OCI-LY7 (cell line): ENCODE measurements around the gene CEP162.

Experiments used
- EZH2phosphoT487 ChIP-seq: fragments of 200-600 bp; sonication (generic); IDR thresholded peaks from 2 replicates; pipeline ENCODE4 v1.6.1; 2018; ENCODE audit warnings: low read depth, borderline replicate concordance, mild to moderate bottlenecking, mixed run types, antibody characterized with exemption, low read length, moderate library complexity, mixed read lengths
- TF ChIP-seq, protein P1 (sequence below): fragments of 200-600 bp; sonication (generic); conservative IDR thresholded peaks from 2 replicates; pipeline ENCODE4 v1.5.1; 2014; ENCODE audit warnings: mild to moderate bottlenecking, antibody characterized with exemption, low read length, moderate library complexity, mixed read lengths

DNA sequence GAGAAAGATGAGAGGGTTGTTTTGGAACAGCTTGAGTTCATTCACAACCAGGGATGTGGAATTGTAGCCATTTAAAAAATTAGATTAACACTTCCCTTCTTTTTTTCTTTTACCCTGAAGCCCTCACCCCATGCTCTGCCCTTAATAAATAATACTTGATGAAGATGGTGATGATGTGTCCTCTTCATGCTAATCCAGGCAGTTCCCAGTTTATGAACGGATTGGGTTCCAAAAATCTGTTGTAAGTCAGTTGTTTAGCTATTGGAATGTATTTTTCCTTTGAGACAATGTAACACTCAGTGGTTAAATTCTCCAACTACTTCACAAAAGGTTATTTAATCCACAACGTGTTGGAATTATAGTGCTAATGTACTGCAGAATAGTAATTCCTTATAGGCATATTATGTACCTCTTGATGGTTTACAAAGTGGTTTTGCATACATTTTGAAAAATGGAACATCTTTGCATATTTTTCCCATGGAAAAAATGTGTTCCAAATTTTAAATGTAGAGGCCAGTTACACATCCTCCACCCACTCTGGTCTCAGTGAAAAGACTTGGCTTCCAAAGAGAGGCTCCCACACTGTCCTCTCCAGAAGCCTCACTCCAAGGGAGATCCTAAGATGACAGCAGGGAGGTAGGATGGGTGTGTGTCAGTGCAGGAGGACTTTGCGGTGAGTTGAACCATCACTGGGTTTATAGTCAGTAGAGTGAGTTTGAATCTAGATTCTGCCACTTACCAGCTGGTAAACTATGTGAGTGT is 45.8 kb upstream of the CEP162 start:
- TF ChIP-seq, protein P1, sequence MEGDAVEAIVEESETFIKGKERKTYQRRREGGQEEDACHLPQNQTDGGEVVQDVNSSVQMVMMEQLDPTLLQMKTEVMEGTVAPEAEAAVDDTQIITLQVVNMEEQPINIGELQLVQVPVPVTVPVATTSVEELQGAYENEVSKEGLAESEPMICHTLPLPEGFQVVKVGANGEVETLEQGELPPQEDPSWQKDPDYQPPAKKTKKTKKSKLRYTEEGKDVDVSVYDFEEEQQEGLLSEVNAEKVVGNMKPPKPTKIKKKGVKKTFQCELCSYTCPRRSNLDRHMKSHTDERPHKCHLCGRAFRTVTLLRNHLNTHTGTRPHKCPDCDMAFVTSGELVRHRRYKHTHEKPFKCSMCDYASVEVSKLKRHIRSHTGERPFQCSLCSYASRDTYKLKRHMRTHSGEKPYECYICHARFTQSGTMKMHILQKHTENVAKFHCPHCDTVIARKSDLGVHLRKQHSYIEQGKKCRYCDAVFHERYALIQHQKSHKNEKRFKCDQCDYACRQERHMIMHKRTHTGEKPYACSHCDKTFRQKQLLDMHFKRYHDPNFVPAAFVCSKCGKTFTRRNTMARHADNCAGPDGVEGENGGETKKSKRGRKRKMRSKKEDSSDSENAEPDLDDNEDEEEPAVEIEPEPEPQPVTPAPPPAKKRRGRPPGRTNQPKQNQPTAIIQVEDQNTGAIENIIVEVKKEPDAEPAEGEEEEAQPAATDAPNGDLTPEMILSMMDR = no peak
- TF ChIP-seq EZH2phosphoT487 = no peak
